ENCODE results near the gene SCAMP4. TPM values are rescaled to one million over a fixed set of nuclear protein-coding genes. Genes with fewer than 3 reads are reported as not detected.

Gene SCAMP4
- total and polyA plus RNA-seq, 2 of the 13 experiments (the other 11 are each of a cell fraction or from before 2014, with no cell fraction given): 10.7 to 13.7 TPM

- WGBS (ENCODE audit: low lambda C conversion rate): 4% methylated on average over 11 of the region's 11 CpGs
- in situ Hi-C loops (cut with HindIII; ENCODE audit: extremely low pct_ligation_motif_present, low pct_unique_long_range_greater_than_20kb) (no loop called here), intact Hi-C loops (cut with micrococcal nuclease; ENCODE audit: unreplicated experiment) (no loop called here)
- BruUV-seq (replicated peaks): no TSS peak
- no peaks in the 10 kb centered on the region for H3K9me3 ChIP-seq (ENCODE audit: low read length)
- peak overlapping the region; percentile 77 to 99 (median 89) for H3K4me3 ChIP-seq (replicated peaks in 1 of 3; ENCODE audit: insufficient read depth in 1 of 3, low read depth in 2 of 3, low read length in 3 of 3)
- no peak for FAIRE-seq
- ChIA-PET POLR2A (interaction anchor here (1.1 kb wide), 1 partner anchor 18 kb away, joined by 5 read pairs; no protein-coding TSS in a partner anchor), CTCF (ENCODE audit: low intra/inter-chr PET ratio, low total read pairs) (no interaction called here)
- peak overlapping the region; percentile 90 for H3K9ac ChIP-seq (ENCODE audit: insufficient read depth, low read depth, low read length)
- H2AFZ ChIP-seq (ENCODE audit: low read length): no peak overlapping the region
- ATAC-seq: peak; percentile 21; the same call in 2 of the 3 replicates
- peak overlapping the region; percentile 91 for H3K4me2 ChIP-seq (ENCODE audit: low read depth, low read length)
- H4K20me1 ChIP-seq (ENCODE audit: insufficient read depth, low read length): peaks cover 16% of the 10 kb centered on the region
- no peak for DNase-seq (ENCODE audit: low spot score)
- H3K4me1 ChIP-seq (ENCODE audit: insufficient read depth, low read length): peaks cover 50% of the 10 kb centered on the region
- H3K27me3 ChIP-seq (ENCODE audit: control insufficient read depth in 1 of 2, insufficient read depth in 2 of 2, low read length in 2 of 2): no peaks in the 10 kb centered on the region
- peak overlapping the region; percentile 63 for H3K27ac ChIP-seq (ENCODE audit: extremely low read length, insufficient read depth, low read length)
- TF ChIP-seq MXD3 (CRISPR knock-in tag; IDR thresholded peaks at IDR 0.05): no peak
- TF ChIP-seq ZBTB44 (CRISPR knock-in tag; IDR thresholded peaks at IDR 0.05): no peak
- no peak for TF ChIP-seq ZNF770 (CRISPR knock-in tag; IDR thresholded peaks at IDR 0.05)
- no peak for TF ChIP-seq RBM22 (optimal IDR thresholded peaks at IDR 0.05; ENCODE audit: low read length)
- 0 out of 2 replicates have a peak, but pooled peaks have one; percentile 11 for TF ChIP-seq ZNF574 (CRISPR knock-in tag; IDR thresholded peaks at IDR 0.05)
- TF ChIP-seq ZNF660 (CRISPR knock-in tag; IDR thresholded peaks at IDR 0.05; ENCODE audit: borderline replicate concordance, low read depth): no peak
- TF ChIP-seq KMT2B (CRISPR knock-in tag; IDR thresholded peaks at IDR 0.05): 0 out of 2 replicates have a peak, but pooled peaks have one; percentile 6
- no peak for TF ChIP-seq IRX3 (CRISPR knock-in tag; IDR thresholded peaks at IDR 0.05; ENCODE audit: borderline replicate concordance, low read depth)
- TF ChIP-seq ZNF782 (CRISPR knock-in tag; IDR thresholded peaks at IDR 0.05; ENCODE audit: borderline replicate concordance): no peak
- TF ChIP-seq SIN3A (IDR thresholded peaks at IDR 0.05; ENCODE audit: borderline replicate concordance, low read depth, low read length): peak; percentile 16; the same call in 1 of the 2 replicates
- no peak for TF ChIP-seq PHB2 (IDR thresholded peaks at IDR 0.05; ENCODE audit: partially characterized antibody)
- no peak for TF ChIP-seq YEATS4 (CRISPR knock-in tag; IDR thresholded peaks at IDR 0.05; ENCODE audit: borderline replicate concordance)
- no peak for TF ChIP-seq ZNF205 (CRISPR knock-in tag; IDR thresholded peaks at IDR 0.05)
- peaks cover 0 to 3% of the 10 kb centered on the region in 2 experiments; a peak in 1 of 5 replicates for H3K36me3 ChIP-seq (replicated peaks in 1 of 2; ENCODE audit: control insufficient read depth in 1 of 2, insufficient read depth in 2 of 2, low read length in 2 of 2)
- peaks cover 32% of the 10 kb centered on the region for H3K79me2 ChIP-seq (ENCODE audit: insufficient read depth, low read length)
Measured at GRCh38 chr19:1884291-1884718, 20.9 kb upstream of the SCAMP4 start.

Measured in HepG2 (cell line).